Kidney (tissue), 14 donors: ENCODE measurements around the gene TBCK. TPM values are rescaled to one million over a fixed set of nuclear protein-coding genes. Genes with fewer than 3 reads are reported as not detected.

Experiments used
- DNase-seq, 5 donors: peaks; one replicate each; pipeline ENCODE4 v3.0.0-alpha.2; 2013 to 2020
- FAIRE-seq: peaks from 2 replicates; lab custom pipeline; 2012; peaks lifted over from hg19 to GRCh38; lab: Jason Lieb, UNC
- H3K27ac ChIP-seq, 2 donors: one replicate each; pipeline ENCODE4 v1.7.0; 2013; ENCODE audit warnings: low read depth in 2 of 2, low read length in 2 of 2, inconsistent platforms in 1 of 2
- H3K27me3 ChIP-seq: one replicate; pipeline ENCODE4 v1.7.1; 2013; ENCODE audit warnings: low read length, inconsistent platforms; ENCODE audit not compliant: control insufficient read depth, insufficient read depth
- H3K36me3 ChIP-seq, 3 donors: one replicate each; pipeline versions ENCODE4 v1.7.0 to v1.7.1; 2013; ENCODE audit warnings: low read length in 3 of 3, control low read depth in 1 of 3, inconsistent platforms in 1 of 3; ENCODE audit not compliant: insufficient read depth in 3 of 3, control insufficient read depth in 2 of 3
- H3K4me1 ChIP-seq, 3 donors: one replicate each; pipeline versions ENCODE4 v1.7.0 to v1.7.1; 2013; ENCODE audit warnings: low read length in 3 of 3, inconsistent platforms in 1 of 3, low read depth in 1 of 3; ENCODE audit not compliant: control insufficient read depth in 2 of 3, insufficient read depth in 2 of 3
- H3K4me3 ChIP-seq, 3 donors: one replicate each; pipeline versions ENCODE4 v1.7.0 to v1.8.1; 2013; ENCODE audit warnings: low read length in 3 of 3, control low read depth in 1 of 3, inconsistent platforms in 1 of 3
- H3K9ac ChIP-seq, 3 donors: one replicate each; pipeline versions ENCODE4 v1.7.0 to v1.7.1; 2013; ENCODE audit warnings: low read length in 3 of 3, control low read depth in 1 of 3, inconsistent platforms in 1 of 3
- H3K9me3 ChIP-seq, 3 donors: one replicate each; pipeline versions ENCODE4 v1.7.0 to v1.7.1; 2013; ENCODE audit warnings: low read length in 3 of 3, control low read depth in 1 of 3, inconsistent platforms in 1 of 3; ENCODE audit not compliant: control insufficient read depth in 2 of 3, insufficient read depth in 1 of 3
- intact Hi-C: fragments of 100-400 bp; cut with DNase I; formaldehyde crosslinking; loops from one replicate; pipeline ENCODE4 v1.11.1; 2022
- polyA plus RNA-seq: library from polyadenylated mRNA; stranded (reverse); fragments of 350-450 nt; fragmentation: Illumina TruSeq; extraction: RNeasy Lipid Tissue Mini Kit (QIAGEN cat#74804); gene quantifications from one replicate; pipeline ENCODE4 v1.2.3, GENCODE V29; 2014; ENCODE audit warnings: low read depth, low replicate concordance; ENCODE audit not compliant: insufficient read depth
- total RNA-seq: library from RNA; stranded (reverse); fragmentation: NEBNext Ultra II Directional; extraction: Animal tissue kit (Norgen Biotek cat#: 25700); gene quantifications from one replicate; pipeline ENCODE4 v1.2.1, GENCODE V29; 2021
- TF ChIP-seq, protein P1 (sequence below): IDR thresholded peaks from 3 replicates; pipeline ENCODE4 v1.5.1; 2012; ENCODE audit warnings: mild to moderate bottlenecking, moderate library complexity, borderline replicate concordance; ENCODE audit not compliant: insufficient read depth; ENCODE audit errors: extremely low read depth
- donor health status: control.
- donor health status: control.
- donor health status: control.
- donor health status: control.
- donor health status: control.
- donor health status: DM: yes; HTN: yes; CAD: no.
- donor health status: Normal renal cell carcinoma (clear cell type).

Gene TBCK
- total and polyA plus RNA-seq, 2 donors from 2014 or later: 15.8 to 50.0 TPM

DNA sequence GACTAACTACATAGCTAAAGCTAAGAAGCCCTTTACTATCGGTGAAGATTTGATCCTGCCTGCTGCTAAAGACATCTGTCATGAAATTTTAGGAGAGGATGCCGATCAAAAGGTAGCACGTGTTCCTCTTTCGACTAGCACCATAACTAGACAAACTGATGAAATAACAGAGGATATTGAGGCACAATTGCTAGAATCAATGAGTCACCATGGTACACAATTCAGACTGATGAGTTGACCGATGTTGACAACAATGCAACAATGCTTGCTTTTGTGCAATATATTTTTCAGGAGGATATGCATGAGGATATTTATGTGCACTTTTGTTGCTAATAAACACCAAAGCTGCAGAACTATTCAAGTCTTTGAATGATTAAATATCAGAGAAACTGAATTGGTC is 24.3 kb downstream of the TBCK start:
- no peak for FAIRE-seq

DNA sequence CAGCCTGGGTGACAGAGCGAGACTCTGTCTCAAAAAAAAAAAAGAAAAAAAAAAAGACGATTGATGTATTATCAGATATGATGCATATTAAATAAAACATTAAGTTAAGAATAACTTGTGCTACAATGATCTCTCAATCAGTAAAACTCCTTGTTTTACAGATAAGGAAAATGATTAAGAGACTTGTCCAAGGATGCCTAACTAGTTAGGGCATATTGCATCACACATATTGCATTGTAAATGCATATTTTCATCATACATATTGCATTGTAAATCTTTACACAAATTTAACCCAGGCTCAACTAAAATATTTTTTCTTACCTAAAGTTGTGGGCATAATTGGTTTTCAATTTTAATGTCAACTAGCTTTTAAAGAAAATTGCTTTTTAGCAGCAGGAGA is 26.3 kb downstream of the TBCK start:
- Histone ChIP-seq H3K4me1 (peaks cover 0 to 3% (median 0%) of the 10 kb centered on the region in 3 donors), H3K4me3 (no peak overlapping the region), H3K9me3 (no peaks in the 10 kb centered on the region), H3K27me3 (no peaks in the 10 kb centered on the region), H3K9ac (no peak overlapping the region), H3K27ac (no peak overlapping the region), H3K36me3 (peaks cover 0 to 5% (median 2%) of the 10 kb centered on the region in 3 donors)
- TF ChIP-seq, protein P1, sequence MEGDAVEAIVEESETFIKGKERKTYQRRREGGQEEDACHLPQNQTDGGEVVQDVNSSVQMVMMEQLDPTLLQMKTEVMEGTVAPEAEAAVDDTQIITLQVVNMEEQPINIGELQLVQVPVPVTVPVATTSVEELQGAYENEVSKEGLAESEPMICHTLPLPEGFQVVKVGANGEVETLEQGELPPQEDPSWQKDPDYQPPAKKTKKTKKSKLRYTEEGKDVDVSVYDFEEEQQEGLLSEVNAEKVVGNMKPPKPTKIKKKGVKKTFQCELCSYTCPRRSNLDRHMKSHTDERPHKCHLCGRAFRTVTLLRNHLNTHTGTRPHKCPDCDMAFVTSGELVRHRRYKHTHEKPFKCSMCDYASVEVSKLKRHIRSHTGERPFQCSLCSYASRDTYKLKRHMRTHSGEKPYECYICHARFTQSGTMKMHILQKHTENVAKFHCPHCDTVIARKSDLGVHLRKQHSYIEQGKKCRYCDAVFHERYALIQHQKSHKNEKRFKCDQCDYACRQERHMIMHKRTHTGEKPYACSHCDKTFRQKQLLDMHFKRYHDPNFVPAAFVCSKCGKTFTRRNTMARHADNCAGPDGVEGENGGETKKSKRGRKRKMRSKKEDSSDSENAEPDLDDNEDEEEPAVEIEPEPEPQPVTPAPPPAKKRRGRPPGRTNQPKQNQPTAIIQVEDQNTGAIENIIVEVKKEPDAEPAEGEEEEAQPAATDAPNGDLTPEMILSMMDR: no peak
- FAIRE-seq: no peak
- intact Hi-C loops: no loop called here
- DNase-seq: no peak

More for the DNA sequence above, 24.3 kb downstream of the TBCK start:
- intact Hi-C loops: no loop called here
- H3K9ac ChIP-seq: no peak overlapping the region
- H3K9me3 ChIP-seq: no peaks in the 10 kb centered on the region
- peaks cover 0 to 5% (median 2%) of the 10 kb centered on the region in 3 donors for H3K36me3 ChIP-seq
- no peak overlapping the region for H3K27ac ChIP-seq
- peaks cover 0 to 5% (median 3%) of the 10 kb centered on the region in 3 donors for H3K4me1 ChIP-seq
- DNase-seq: no peak
- H3K27me3 ChIP-seq: no peaks in the 10 kb centered on the region
- H3K4me3 ChIP-seq: no peak overlapping the region
- TF ChIP-seq, protein P1: no peak

DNA sequence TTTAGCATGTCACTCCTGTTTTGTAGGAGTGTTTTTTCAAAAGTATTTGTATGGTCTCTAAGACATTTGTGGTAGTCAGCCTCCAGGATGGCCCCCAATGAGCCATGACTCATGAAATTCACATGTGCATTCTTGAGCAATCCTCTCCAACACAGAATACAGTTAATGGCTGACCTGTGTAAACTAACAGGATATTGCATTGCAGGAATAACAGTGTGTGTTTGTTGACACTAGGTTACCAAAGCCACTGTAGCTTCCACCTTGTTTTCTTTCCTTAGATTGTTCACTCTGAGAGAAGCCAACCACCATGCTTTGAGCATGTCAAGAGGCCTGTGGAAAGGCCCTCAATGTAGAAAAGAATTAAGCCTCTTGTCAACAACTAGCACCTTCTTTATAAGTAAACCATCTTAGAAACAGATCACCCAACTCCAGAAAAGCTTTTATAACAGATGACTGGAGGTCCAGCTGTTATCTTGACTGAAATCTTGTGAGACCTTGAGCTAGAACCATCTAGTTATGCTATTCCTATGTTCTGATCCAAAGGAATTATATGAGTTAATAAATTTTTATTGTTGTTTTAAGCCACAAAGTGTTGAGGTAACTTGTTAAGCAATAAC is 28.5 kb downstream of the TBCK start:
- Histone ChIP-seq H3K9ac (no peak overlapping the region), H3K9me3 (no peaks in the 10 kb centered on the region), H3K4me3 (no peak overlapping the region), H3K27ac (no peak overlapping the region), H3K36me3 (peaks cover 0 to 2% (median 2%) of the 10 kb centered on the region in 3 donors), H3K27me3 (no peaks in the 10 kb centered on the region), H3K4me1 (peaks cover 0 to 3% (median 0%) of the 10 kb centered on the region in 3 donors)
- TF ChIP-seq, protein P1: no peak
- intact Hi-C loops: no loop called here
- FAIRE-seq: no peak
- peak in 3 of 5 donors; percentile 27 to 68 (median 66) for DNase-seq

DNA sequence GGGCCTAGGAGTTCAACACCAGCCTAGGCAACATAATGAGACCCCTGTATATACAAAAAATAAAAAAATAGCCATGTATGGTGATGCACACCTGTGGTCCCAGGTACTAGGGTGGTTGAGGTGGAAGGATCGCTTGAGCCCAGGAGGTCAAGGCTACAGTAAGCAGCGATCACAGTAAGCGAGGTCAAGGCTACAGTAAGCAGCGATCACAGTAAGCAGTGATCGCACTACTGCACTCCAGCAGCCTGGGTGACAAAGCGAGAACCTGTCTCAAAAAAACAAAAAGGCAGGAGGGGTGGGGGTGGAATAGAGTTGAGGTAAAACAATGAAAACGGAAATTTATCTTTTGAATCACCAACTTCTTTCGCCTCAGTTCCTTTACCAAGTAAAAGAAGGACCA is 29.4 kb downstream of the TBCK start:
- intact Hi-C loops: no loop called here
- H3K27me3 ChIP-seq: no peaks in the 10 kb centered on the region
- FAIRE-seq (no peak), DNase-seq (no peak)
- H3K4me1 ChIP-seq: peaks cover 0 to 3% (median 0%) of the 10 kb centered on the region in 3 donors
- H3K36me3 ChIP-seq: peaks cover 0 to 2% (median under 1%) of the 10 kb centered on the region in 3 donors
- no peak overlapping the region for H3K9ac ChIP-seq
- H3K9me3 ChIP-seq: no peaks in the 10 kb centered on the region
- H3K27ac ChIP-seq: no peak overlapping the region
- no peak overlapping the region for H3K4me3 ChIP-seq
- TF ChIP-seq, protein P1: no peak
